ENCODE measurements around the gene SLC7A14. TPM values are rescaled to one million over a fixed set of nuclear protein-coding genes. Genes with fewer than 3 reads are reported as not detected.

SLC7A14 gene
- total and polyA plus RNA-seq, 10 of the 15 experiments (the other 5 are each of a cell fraction or from before 2014, with no cell fraction given) = not detected

DNA sequence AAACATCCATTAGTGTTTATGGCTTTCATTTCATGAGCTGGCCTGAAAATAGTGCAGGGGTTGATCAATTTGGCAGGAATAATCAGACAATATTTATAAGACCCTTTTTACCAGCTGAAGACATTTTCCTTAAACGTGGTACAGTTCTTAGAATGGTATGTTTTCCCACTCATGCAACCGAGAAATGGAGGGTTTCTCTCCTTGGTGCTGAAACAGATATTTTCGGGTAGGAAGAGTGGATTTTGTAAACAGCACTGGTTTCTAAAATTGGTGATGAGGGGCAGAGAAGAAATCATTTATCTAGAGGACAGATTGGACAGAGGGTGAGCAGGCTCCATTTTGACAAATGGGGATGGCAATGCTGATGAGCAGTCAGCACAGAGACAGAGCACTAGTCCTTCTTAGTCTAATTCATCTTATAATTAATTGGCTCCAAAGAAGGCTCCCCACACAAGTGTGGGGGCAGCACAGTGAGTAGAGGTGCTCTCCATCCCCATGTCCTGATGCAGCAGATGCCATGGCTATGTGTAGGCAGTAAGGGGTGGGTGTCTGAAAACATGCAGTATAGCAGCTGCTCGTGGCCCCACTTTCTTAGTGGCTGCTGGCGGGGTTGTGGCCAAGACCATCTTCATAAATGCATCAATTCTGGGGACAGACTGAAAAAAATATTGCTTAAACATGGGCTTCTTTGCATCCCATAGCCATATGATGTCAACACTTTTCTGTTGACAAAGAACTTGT, 18.1 kb upstream of the SLC7A14 start:
- Histone ChIP-seq H3K4me3 (no peak overlapping the region), H3K79me2 (ENCODE audit: control insufficient read depth, insufficient read depth, low read length) (no peaks in the 10 kb centered on the region), H3K9me3 (replicated peaks; ENCODE audit: control insufficient read depth, insufficient read depth, low read length) (no peaks in the 10 kb centered on the region), H3K27ac (ENCODE audit: control insufficient read depth, insufficient read depth) (no peak overlapping the region), H3K9ac (ENCODE audit: control insufficient read depth, insufficient read depth, low read length) (no peak overlapping the region), H4K20me1 (ENCODE audit: control insufficient read depth, insufficient read depth) (no peaks in the 10 kb centered on the region), H3K27me3 (replicated peaks in 1 of 2; ENCODE audit: control insufficient read depth in 2 of 2, insufficient read depth in 2 of 2, low read length in 1 of 2) (no peaks in the 10 kb centered on the region; a peak in 1 of 4 replicates), H3K4me1 (ENCODE audit: control insufficient read depth, insufficient read depth, low read length) (no peaks in the 10 kb centered on the region), H3K4me2 (ENCODE audit: control insufficient read depth, insufficient read depth) (no peak overlapping the region), H2AFZ (ENCODE audit: control insufficient read depth, low read depth, low read length) (no peak overlapping the region), H3K36me3 (ENCODE audit: control insufficient read depth in 2 of 2, insufficient read depth in 2 of 2, low read length in 1 of 2) (no peaks in the 10 kb centered on the region)
- WGBS (ENCODE audit: insufficient coverage, insufficient replicate concordance, low lambda C conversion rate, missing lambda C conversion rate) = 0% methylated on average over 5 of the region's 5 CpGs
- intact Hi-C loops (cut with micrococcal nuclease; ENCODE audit: unreplicated experiment) (no loop called here), in situ Hi-C loops (cut with MboI) (no loop called here)
- no TSS peak for BruUV-seq (replicated peaks)
- ChIA-PET SMC1A (ENCODE audit: uncharacterized antibody, unreplicated experiment) (no interaction called here), RAD21 (ENCODE audit: unreplicated experiment) (no interaction called here), POLR2A (no interaction called here), CTCF (no interaction called here)
- DNase-seq (ENCODE audit: low read depth, low spot score) (no peak), ATAC-seq (no peak), FAIRE-seq (no peak)
- TF ChIP-seq, protein P1, sequence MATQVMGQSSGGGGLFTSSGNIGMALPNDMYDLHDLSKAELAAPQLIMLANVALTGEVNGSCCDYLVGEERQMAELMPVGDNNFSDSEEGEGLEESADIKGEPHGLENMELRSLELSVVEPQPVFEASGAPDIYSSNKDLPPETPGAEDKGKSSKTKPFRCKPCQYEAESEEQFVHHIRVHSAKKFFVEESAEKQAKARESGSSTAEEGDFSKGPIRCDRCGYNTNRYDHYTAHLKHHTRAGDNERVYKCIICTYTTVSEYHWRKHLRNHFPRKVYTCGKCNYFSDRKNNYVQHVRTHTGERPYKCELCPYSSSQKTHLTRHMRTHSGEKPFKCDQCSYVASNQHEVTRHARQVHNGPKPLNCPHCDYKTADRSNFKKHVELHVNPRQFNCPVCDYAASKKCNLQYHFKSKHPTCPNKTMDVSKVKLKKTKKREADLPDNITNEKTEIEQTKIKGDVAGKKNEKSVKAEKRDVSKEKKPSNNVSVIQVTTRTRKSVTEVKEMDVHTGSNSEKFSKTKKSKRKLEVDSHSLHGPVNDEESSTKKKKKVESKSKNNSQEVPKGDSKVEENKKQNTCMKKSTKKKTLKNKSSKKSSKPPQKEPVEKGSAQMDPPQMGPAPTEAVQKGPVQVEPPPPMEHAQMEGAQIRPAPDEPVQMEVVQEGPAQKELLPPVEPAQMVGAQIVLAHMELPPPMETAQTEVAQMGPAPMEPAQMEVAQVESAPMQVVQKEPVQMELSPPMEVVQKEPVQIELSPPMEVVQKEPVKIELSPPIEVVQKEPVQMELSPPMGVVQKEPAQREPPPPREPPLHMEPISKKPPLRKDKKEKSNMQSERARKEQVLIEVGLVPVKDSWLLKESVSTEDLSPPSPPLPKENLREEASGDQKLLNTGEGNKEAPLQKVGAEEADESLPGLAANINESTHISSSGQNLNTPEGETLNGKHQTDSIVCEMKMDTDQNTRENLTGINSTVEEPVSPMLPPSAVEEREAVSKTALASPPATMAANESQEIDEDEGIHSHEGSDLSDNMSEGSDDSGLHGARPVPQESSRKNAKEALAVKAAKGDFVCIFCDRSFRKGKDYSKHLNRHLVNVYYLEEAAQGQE (IDR thresholded peaks at IDR 0.05; ENCODE audit: low read depth, low read length) = peak; percentile 58; the same call in 1 of the 2 replicates
- no peak for TF ChIP-seq MEF2A (IDR thresholded peaks at IDR 0.05; ENCODE audit: insufficient read depth, low read depth, low read length)

DNA sequence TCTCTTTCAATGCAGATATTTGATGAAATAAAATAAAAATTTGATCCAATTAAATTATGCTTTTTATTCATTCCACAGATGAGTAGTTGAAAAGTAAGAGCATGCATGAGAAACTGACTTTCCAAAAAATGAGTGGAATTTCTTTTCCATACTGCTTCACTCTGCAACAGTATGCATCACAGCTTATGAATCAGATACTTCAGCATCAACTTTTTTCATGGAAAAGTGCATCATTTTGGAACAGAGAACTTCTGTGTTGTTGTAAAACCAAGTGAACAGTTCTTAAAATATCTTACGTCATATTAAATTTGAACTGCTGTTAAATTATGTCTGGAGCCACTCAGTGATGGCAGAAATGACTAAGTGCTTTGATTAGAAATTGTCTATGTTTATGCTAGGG, 16.7 kb upstream of the SLC7A14 start:
- no peaks in the 10 kb centered on the region for H3K36me3 ChIP-seq (ENCODE audit: control insufficient read depth in 2 of 2, insufficient read depth in 2 of 2, low read length in 1 of 2)
- SMC1A ChIA-PET (ENCODE audit: uncharacterized antibody, unreplicated experiment) = no interaction called here
- CTCF ChIA-PET = no interaction called here

More for the DNA sequence above, 16.7 kb upstream of the SLC7A14 start:
- no peak overlapping the region for H2AFZ ChIP-seq (ENCODE audit: control insufficient read depth, low read depth, low read length)
- intact Hi-C loops (cut with micrococcal nuclease; ENCODE audit: unreplicated experiment) = no loop called here
- no peaks in the 10 kb centered on the region for H4K20me1 ChIP-seq (ENCODE audit: control insufficient read depth, insufficient read depth)
- H3K27ac ChIP-seq (ENCODE audit: control insufficient read depth, insufficient read depth) = no peak overlapping the region
- no peaks in the 10 kb centered on the region for H3K79me2 ChIP-seq (ENCODE audit: control insufficient read depth, insufficient read depth, low read length)
- no peak for FAIRE-seq
- no peak overlapping the region for H3K4me3 ChIP-seq
- no peaks in the 10 kb centered on the region for H3K4me1 ChIP-seq (ENCODE audit: control insufficient read depth, insufficient read depth, low read length)
- ChIA-PET RAD21 (ENCODE audit: unreplicated experiment) (no interaction called here), POLR2A (no interaction called here)
- in situ Hi-C loops (cut with MboI) = no loop called here
- 100% methylated on average over 1 of the region's 1 CpG for WGBS (ENCODE audit: insufficient coverage, insufficient replicate concordance, low lambda C conversion rate, missing lambda C conversion rate)
- no peak for TF ChIP-seq SIX5 (IDR thresholded peaks at IDR 0.05; ENCODE audit: low read depth, low read length, severe bottlenecking)
- no peak for TF ChIP-seq WRNIP1 (IDR thresholded peaks at IDR 0.05; ENCODE audit: borderline replicate concordance, low read depth, low read length)
- H3K9me3 ChIP-seq (replicated peaks; ENCODE audit: control insufficient read depth, insufficient read depth, low read length) = no peaks in the 10 kb centered on the region
- peaks cover 0 to 5% of the 10 kb centered on the region in 2 experiments; a peak in 3 of 4 replicates for H3K27me3 ChIP-seq (replicated peaks in 1 of 2; ENCODE audit: control insufficient read depth in 2 of 2, insufficient read depth in 2 of 2, low read length in 1 of 2)
- no peak overlapping the region for H3K9ac ChIP-seq (ENCODE audit: control insufficient read depth, insufficient read depth, low read length)
- no TSS peak for BruUV-seq (replicated peaks)
- DNase-seq (ENCODE audit: low read depth, low spot score) = no peak
- H3K4me2 ChIP-seq (ENCODE audit: control insufficient read depth, insufficient read depth) = no peak overlapping the region
- ATAC-seq = no peak
